OCI-LY3 (cell line): Measurements from ENCODE around the gene ADGRE3.
"Not testable (repeated sequence)": the region's sequence is repeated elsewhere in the genome, so short reads cannot be mapped to it uniquely, and the experiment has no call there.

Experiments used
- H2AFZ ChIP-seq: fragments of 200-600, 300-600 bp; shearing (Covaris generic); 2 replicates; pipeline ENCODE4 v1.6.0; 2014; ENCODE audit warnings: antibody characterized with exemption, low read depth, low read length
- H3K27ac ChIP-seq: fragments of 200-600, 300-600 bp; sonication (generic); 2 replicates; pipeline ENCODE4 v1.5.1; 2014; ENCODE audit warnings: mild to moderate bottlenecking, low read length, moderate library complexity, mixed read lengths
- H3K27me3 ChIP-seq: fragments of 200-600, 300-600 bp; sonication (generic); 2 replicates; pipeline ENCODE4 v1.6.1; 2014; ENCODE audit warnings: low read depth, low read length, mixed read lengths
- H3K36me3 ChIP-seq: fragments of 200-600, 300-600 bp; sonication (generic); replicated peaks from 2 replicates; pipeline ENCODE3; 2014; ENCODE audit warnings: low read depth, low read length, mixed read lengths
- H3K4me1 ChIP-seq: fragments of 300-600, 200-600 bp; sonication (generic); 2 replicates; pipeline ENCODE4 v1.6.1; 2014; ENCODE audit warnings: low read length, mixed read lengths
- H3K4me2 ChIP-seq: fragments of 200-600, 300-600 bp; sonication (generic); 2 replicates; pipeline ENCODE4 v1.6.1; 2014; ENCODE audit warnings: low read length, mixed read lengths
- H3K4me3 ChIP-seq: fragments of 300-600, 200-600 bp; sonication (generic); 2 replicates; pipeline ENCODE4 v1.5.1; 2014; ENCODE audit warnings: antibody characterized with exemption, mild to moderate bottlenecking, low read length, moderate library complexity
- H3K79me2 ChIP-seq: fragments of 300-600, 200-600 bp; shearing (Covaris generic); 2 replicates; pipeline ENCODE4 v1.6.1; 2014; ENCODE audit warnings: mild to moderate bottlenecking, low read length, mixed read lengths
- H3K9ac ChIP-seq: fragments of 300-600, 200-600 bp; shearing (Covaris generic); 2 replicates; pipeline ENCODE4 v1.6.0; 2014; ENCODE audit warnings: mild to moderate bottlenecking, low read length, moderate library complexity
- H3K9me3 ChIP-seq: fragments of 200-600, 300-600 bp; shearing (Covaris generic); 2 replicates; pipeline ENCODE4 v1.6.1; 2014; ENCODE audit warnings: low read length, mixed read lengths; ENCODE audit not compliant: insufficient read depth
- H4K20me1 ChIP-seq: fragments of 200-600, 300-600 bp; sonication (generic); 2 replicates; pipeline ENCODE4 v1.6.1; 2016; ENCODE audit warnings: low read length, mixed read lengths; ENCODE audit not compliant: insufficient read depth
- EZH2phosphoT487 ChIP-seq: fragments of 200-600 bp; shearing (Covaris generic); IDR thresholded peaks from 2 replicates; pipeline ENCODE4 v1.6.1; 2018; ENCODE audit warnings: antibody characterized with exemption, mixed run types, low read depth
- TF ChIP-seq, protein P1 (sequence below): fragments of 200-600, 300-600 bp; sonication (generic); IDR thresholded peaks from 2 replicates; pipeline ENCODE4 v1.5.1; 2014; ENCODE audit warnings: antibody characterized with exemption, low read length, low read depth

ADGRE3 gene

DNA sequence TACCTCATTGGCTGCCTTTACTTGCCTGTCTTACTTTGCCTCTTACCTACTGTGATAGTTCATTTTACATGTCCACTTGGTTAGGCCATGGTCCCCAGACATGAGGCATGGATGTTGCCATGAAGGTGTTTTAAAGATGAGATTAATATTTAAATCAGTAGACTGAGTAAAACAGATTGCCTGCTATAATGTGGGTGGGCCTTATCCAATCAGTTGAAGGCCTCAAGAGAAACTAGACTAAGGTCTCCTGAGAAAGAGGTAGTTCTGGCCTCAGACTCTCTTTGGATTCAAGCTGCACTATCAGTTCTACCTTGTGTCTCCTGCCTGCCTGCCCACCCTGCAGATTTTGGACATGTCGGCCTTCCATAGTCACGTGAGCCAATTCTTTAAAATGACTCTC lies 26.1 kb downstream of the ADGRE3 start:
- no peak for TF ChIP-seq EZH2phosphoT487
- TF ChIP-seq, protein P1, sequence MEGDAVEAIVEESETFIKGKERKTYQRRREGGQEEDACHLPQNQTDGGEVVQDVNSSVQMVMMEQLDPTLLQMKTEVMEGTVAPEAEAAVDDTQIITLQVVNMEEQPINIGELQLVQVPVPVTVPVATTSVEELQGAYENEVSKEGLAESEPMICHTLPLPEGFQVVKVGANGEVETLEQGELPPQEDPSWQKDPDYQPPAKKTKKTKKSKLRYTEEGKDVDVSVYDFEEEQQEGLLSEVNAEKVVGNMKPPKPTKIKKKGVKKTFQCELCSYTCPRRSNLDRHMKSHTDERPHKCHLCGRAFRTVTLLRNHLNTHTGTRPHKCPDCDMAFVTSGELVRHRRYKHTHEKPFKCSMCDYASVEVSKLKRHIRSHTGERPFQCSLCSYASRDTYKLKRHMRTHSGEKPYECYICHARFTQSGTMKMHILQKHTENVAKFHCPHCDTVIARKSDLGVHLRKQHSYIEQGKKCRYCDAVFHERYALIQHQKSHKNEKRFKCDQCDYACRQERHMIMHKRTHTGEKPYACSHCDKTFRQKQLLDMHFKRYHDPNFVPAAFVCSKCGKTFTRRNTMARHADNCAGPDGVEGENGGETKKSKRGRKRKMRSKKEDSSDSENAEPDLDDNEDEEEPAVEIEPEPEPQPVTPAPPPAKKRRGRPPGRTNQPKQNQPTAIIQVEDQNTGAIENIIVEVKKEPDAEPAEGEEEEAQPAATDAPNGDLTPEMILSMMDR: no peak
- no peaks in the 10 kb centered on the region for H3K4me1 ChIP-seq
- peaks cover 14% of the 10 kb centered on the region for H3K27me3 ChIP-seq
- no peak overlapping the region for H2AFZ ChIP-seq
- H3K79me2 ChIP-seq: no peaks in the 10 kb centered on the region
- H3K4me2 ChIP-seq: no peak overlapping the region
- H3K36me3 ChIP-seq: no peaks in the 10 kb centered on the region
- no peak overlapping the region for H3K4me3 ChIP-seq
- no peaks in the 10 kb centered on the region for H4K20me1 ChIP-seq
- H3K27ac ChIP-seq: no peak overlapping the region
- no peaks in the 10 kb centered on the region for H3K9me3 ChIP-seq
- no peak overlapping the region for H3K9ac ChIP-seq

DNA sequence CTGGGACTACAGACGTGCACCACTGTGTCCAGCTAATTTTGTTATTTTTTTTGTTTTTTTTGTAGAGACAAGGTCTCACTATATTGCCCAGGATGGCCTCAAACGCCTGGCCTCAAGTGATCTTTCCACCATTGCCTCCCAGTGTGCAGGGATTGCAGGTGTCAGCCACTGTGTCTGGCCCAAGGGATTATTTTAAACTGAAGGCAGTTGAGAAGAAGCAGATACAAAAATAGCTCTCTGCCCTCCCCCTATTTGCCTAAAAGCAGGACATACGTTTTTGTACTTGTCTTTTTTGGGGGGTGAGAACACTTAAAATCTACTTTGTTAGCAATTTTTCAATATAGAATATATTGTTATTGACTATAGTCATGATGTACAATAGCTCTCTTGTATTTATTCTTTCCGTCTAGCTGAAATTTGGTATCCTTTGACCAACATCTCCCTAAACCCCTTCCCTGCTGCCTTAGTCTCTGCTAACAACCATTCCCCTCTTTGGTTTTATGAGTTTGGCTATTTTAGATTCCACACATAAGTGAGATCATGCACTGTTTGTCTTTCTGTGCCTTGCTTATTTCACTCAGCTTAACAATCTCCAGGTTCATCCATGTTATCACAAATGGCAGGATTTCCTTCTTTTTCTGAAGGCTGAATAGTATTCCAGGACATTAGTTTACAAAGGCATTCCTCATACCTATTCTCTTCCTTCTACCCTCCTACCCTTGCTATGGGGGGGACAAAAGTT lies 34.9 kb downstream of the ADGRE3 start:
- no peaks in the 10 kb centered on the region for H3K27me3 ChIP-seq
- H3K27ac ChIP-seq: no peak overlapping the region
- TF ChIP-seq EZH2phosphoT487: no peak
- TF ChIP-seq, protein P1: no peak
- no peak overlapping the region for H3K4me2 ChIP-seq
- H3K9me3 ChIP-seq: peaks cover 7% of the 10 kb centered on the region
- H2AFZ ChIP-seq: no peak overlapping the region
- H3K4me1 ChIP-seq: no peaks in the 10 kb centered on the region
- H3K36me3 ChIP-seq: no peaks in the 10 kb centered on the region
- H3K4me3 ChIP-seq: no peak overlapping the region
- H4K20me1 ChIP-seq: no peaks in the 10 kb centered on the region
- H3K9ac ChIP-seq: no peak overlapping the region
- H3K79me2 ChIP-seq: no peaks in the 10 kb centered on the region

DNA sequence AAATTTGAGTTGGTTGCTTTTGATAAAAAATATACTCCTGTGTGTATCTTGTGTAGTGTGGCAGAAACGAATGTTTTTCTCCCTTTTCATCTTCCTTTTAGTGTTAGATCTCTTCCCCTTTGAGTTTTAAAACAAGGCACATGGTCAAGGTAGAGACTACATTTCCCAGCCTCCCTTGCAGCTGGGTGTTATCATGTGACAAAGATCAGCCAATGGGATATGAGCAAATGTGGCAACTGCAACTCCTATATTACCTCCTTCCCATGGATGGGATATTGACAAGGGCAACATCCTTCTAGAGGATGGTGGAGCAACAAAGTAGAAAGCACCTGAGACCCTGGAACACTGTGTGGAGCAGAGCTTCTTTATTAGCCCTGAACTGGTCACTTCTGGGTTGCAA lies 42.4 kb downstream of the ADGRE3 start:
- no peak for TF ChIP-seq EZH2phosphoT487
- TF ChIP-seq, protein P1: no peak
- 0 out of 2 replicates have a peak overlapping the region, but pooled peaks have one; percentile 16 for H3K4me2 ChIP-seq
- H3K9me3 ChIP-seq: peaks cover 6% of the 10 kb centered on the region; the same call in 1 of the 2 replicates
- no peaks in the 10 kb centered on the region for H3K79me2 ChIP-seq
- no peak overlapping the region for H3K9ac ChIP-seq
- no peaks in the 10 kb centered on the region for H3K27me3 ChIP-seq
- no peak overlapping the region for H3K27ac ChIP-seq
- H2AFZ ChIP-seq: peak overlapping the region; percentile 75
- H3K36me3 ChIP-seq: peaks cover 4% of the 10 kb centered on the region
- H3K4me3 ChIP-seq: no peak overlapping the region
- peaks cover 2% of the 10 kb centered on the region; the same call in 1 of the 2 replicates for H3K4me1 ChIP-seq
- H4K20me1 ChIP-seq: no peaks in the 10 kb centered on the region

DNA sequence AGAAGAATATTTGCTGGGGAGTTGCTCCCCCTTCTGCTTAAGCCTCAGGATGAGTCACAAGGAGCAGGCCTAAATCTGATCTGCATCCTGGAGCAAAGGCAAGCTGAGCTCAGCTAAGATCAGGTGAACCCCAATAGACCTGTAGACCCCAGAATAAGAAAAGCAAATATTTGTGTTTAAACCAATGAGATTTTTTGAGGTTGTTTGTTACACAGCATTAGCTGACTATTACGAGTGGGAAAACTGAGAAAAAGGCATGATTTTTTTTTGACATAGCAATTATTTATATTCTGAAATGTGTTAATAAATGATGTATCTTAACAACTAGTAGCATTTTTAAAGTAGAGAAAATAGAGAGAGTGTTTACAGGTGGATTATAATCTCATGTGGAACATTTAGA lies 45.1 kb downstream of the ADGRE3 start:
- H3K27ac ChIP-seq: no peak overlapping the region
- TF ChIP-seq, protein P1: no peak
- TF ChIP-seq EZH2phosphoT487: no peak
- H3K27me3 ChIP-seq: no peaks in the 10 kb centered on the region
- H3K9ac ChIP-seq: no peak overlapping the region
- H4K20me1 ChIP-seq: no peaks in the 10 kb centered on the region
- H3K4me2 ChIP-seq: no peak overlapping the region
- H3K9me3 ChIP-seq: 0 out of 2 replicates have a peak, but pooled peaks cover 6% of the 10 kb centered on the region
- no peak overlapping the region for H3K4me3 ChIP-seq
- H3K4me1 ChIP-seq: peaks cover 2% of the 10 kb centered on the region; the same call in 1 of the 2 replicates
- no peak overlapping the region for H2AFZ ChIP-seq
- H3K79me2 ChIP-seq: no peaks in the 10 kb centered on the region
- peaks cover 6% of the 10 kb centered on the region for H3K36me3 ChIP-seq

DNA sequence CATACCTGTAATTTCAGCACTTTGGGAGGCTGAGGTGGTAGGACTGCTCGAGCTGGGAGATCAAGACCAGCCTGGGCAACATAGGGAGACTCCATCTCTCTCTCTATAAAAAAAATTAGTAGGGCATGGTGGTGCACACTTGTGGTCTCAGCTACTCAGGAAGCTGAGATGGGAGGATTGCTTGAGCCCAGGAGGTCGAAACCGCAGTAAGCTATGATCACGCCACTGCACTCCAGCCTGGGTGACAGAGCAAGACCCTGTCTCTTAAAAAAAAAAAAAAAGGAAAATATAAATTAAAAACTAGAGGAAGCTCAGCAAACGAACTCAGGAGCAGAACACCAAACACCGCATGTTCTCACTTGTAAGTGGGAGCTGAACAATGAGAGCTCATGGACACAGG lies 50.2 kb downstream of the ADGRE3 start:
- not testable (repeated sequence) for H2AFZ ChIP-seq, H3K4me3 ChIP-seq, H3K27me3 ChIP-seq, H3K9me3 ChIP-seq, H3K79me2 ChIP-seq, H3K27ac ChIP-seq, H3K4me2 ChIP-seq, H3K4me1 ChIP-seq, H4K20me1 ChIP-seq, H3K9ac ChIP-seq
- H3K36me3 ChIP-seq: peaks cover 11% of the 10 kb centered on the region
